H7 (cell line): Measurements from ENCODE around the gene PLCH2. TPM values are rescaled to one million over a fixed set of nuclear protein-coding genes. Genes with fewer than 3 reads are reported as not detected.

Experiments used
- DNase-seq: peaks from one replicate; pipeline ENCODE4 v3.0.0; 2012
- H3K27me3 ChIP-seq: 2 replicates; pipeline ENCODE4 v1.6.0; 2011; ENCODE audit warnings: mild to moderate bottlenecking, low read length; ENCODE audit not compliant: control insufficient read depth, insufficient read depth
- H3K36me3 ChIP-seq: replicated peaks from 2 replicates; pipeline ENCODE4 v1.5.1; 2011; ENCODE audit warnings: low read length; ENCODE audit not compliant: control insufficient read depth, insufficient read depth
- H3K4me3 ChIP-seq: 2 replicates; pipeline ENCODE4 v1.5.1; 2011; ENCODE audit warnings: low read depth, mild to moderate bottlenecking, control low read depth, low read length, moderate library complexity; ENCODE audit not compliant: insufficient read depth
- total RNA-seq: library from RNA; depleted of rRNA; stranded (reverse); fragments of >200 nt; shearing (Covaris generic); gene quantifications from 2 replicates; pipeline ENCODE4 v1.2.3, GENCODE V29; 2014

Gene PLCH2
- total RNA-seq, 1 experiment from 2014 or later = 0.24 TPM

GRCh38 chr1:2510366-2511155 lies 34.5 kb downstream of the PLCH2 start:
- Histone ChIP-seq H3K4me3 (no peak overlapping the region), H3K36me3 (peaks cover 19% of the 10 kb centered on the region), H3K27me3 (no peaks in the 10 kb centered on the region)
- DNase-seq = no peak

- Histone ChIP-seq H3K27me3 (no peaks in the 10 kb centered on the region), H3K36me3 (peaks cover 23% of the 10 kb centered on the region), H3K4me3 (no peak overlapping the region)
- DNase-seq = peak; percentile 60
Observed at GRCh38 chr1:2512862-2513421, 36.9 kb downstream of the PLCH2 start.

- Histone ChIP-seq H3K4me3 (no peak overlapping the region), H3K36me3 (peaks cover 22% of the 10 kb centered on the region), H3K27me3 (no peaks in the 10 kb centered on the region)
- DNase-seq = peak; percentile 66
Observed at GRCh38 chr1:2513939-2514652, 38.0 kb downstream of the PLCH2 start.

GRCh38 chr1:2514863-2515762 lies 39.0 kb downstream of the PLCH2 start:
- peak; percentile 82 for DNase-seq
- Histone ChIP-seq H3K36me3 (peaks cover 22% of the 10 kb centered on the region), H3K27me3 (no peaks in the 10 kb centered on the region), H3K4me3 (no peak overlapping the region)

GRCh38 chr1:2515763-2516080 lies 39.6 kb downstream of the PLCH2 start:
- Histone ChIP-seq H3K36me3 (peaks cover 23% of the 10 kb centered on the region), H3K27me3 (no peaks in the 10 kb centered on the region), H3K4me3 (no peak overlapping the region)
- no peak for DNase-seq

- H3K27me3 ChIP-seq = no peaks in the 10 kb centered on the region
- peaks cover 24% of the 10 kb centered on the region for H3K36me3 ChIP-seq
- no peak overlapping the region for H3K4me3 ChIP-seq
- DNase-seq = no peak
Observed at GRCh38 chr1:2516124-2516523, 40.0 kb downstream of the PLCH2 start.

- Histone ChIP-seq H3K4me3 (no peak overlapping the region), H3K36me3 (peaks cover 21% of the 10 kb centered on the region), H3K27me3 (no peaks in the 10 kb centered on the region)
- DNase-seq = no peak
Observed at GRCh38 chr1:2516946-2517345, 40.9 kb downstream of the PLCH2 start.

- Histone ChIP-seq H3K4me3 (no peak overlapping the region), H3K27me3 (no peaks in the 10 kb centered on the region), H3K36me3 (peaks cover 22% of the 10 kb centered on the region)
- DNase-seq = no peak
Observed at GRCh38 chr1:2517966-2518365, 41.9 kb downstream of the PLCH2 start.

GRCh38 chr1:2518528-2518927 lies 42.4 kb downstream of the PLCH2 start:
- Histone ChIP-seq H3K27me3 (no peaks in the 10 kb centered on the region), H3K4me3 (no peak overlapping the region), H3K36me3 (peaks cover 20% of the 10 kb centered on the region)
- no peak for DNase-seq

- no peak for DNase-seq
- no peak overlapping the region for H3K4me3 ChIP-seq
- H3K36me3 ChIP-seq = peaks cover 19% of the 10 kb centered on the region
- no peaks in the 10 kb centered on the region for H3K27me3 ChIP-seq
Observed at GRCh38 chr1:2519029-2519685, 43.1 kb downstream of the PLCH2 start.

- DNase-seq = no peak
- H3K36me3 ChIP-seq = peaks cover 19% of the 10 kb centered on the region
- H3K4me3 ChIP-seq = no peak overlapping the region
- no peaks in the 10 kb centered on the region for H3K27me3 ChIP-seq
Observed at GRCh38 chr1:2519729-2520128, 43.6 kb downstream of the PLCH2 start.

GRCh38 chr1:2520206-2520605 lies 44.1 kb downstream of the PLCH2 start:
- Histone ChIP-seq H3K4me3 (no peak overlapping the region), H3K36me3 (peaks cover 17% of the 10 kb centered on the region), H3K27me3 (no peaks in the 10 kb centered on the region)
- DNase-seq = no peak

- peaks cover 17% of the 10 kb centered on the region for H3K36me3 ChIP-seq
Observed at GRCh38 chr1:2520806-2521205, 44.7 kb downstream of the PLCH2 start.

GRCh38 chr1:2522230-2522629 lies 46.1 kb downstream of the PLCH2 start:
- peaks cover 5% of the 10 kb centered on the region for H3K27me3 ChIP-seq
- DNase-seq = no peak
- no peak overlapping the region for H3K4me3 ChIP-seq
- H3K36me3 ChIP-seq = peaks cover 15% of the 10 kb centered on the region

More at GRCh38 chr1:2520806-2521205, 44.7 kb downstream of the PLCH2 start:
- Histone ChIP-seq H3K27me3 (no peaks in the 10 kb centered on the region), H3K4me3 (no peak overlapping the region)
- DNase-seq = no peak
